ENCODE measurements around the gene MEF2A. TPM values are rescaled to one million over a fixed set of nuclear protein-coding genes. Genes with fewer than 3 reads are reported as not detected.

The MEF2A gene
- total RNA-seq, 1 experiment from 2014 or later = 30.7 TPM

- TF ChIP-seq AFF4 (CRISPR knock-in tag; IDR thresholded peaks at IDR 0.05; ENCODE audit: borderline replicate concordance) (no peak), ETV6 (CRISPR knock-in tag; IDR thresholded peaks at IDR 0.05) (no peak), RELA (CRISPR knock-in tag; IDR thresholded peaks at IDR 0.05; ENCODE audit: borderline replicate concordance) (no peak), ZNF317 (CRISPR knock-in tag; IDR thresholded peaks at IDR 0.05; ENCODE audit: borderline replicate concordance, low read depth) (no peak), GTF2I (CRISPR knock-in tag; conservative IDR thresholded peaks at IDR 0.05) (no peak), ZNF219 (CRISPR knock-in tag; IDR thresholded peaks at IDR 0.05; ENCODE audit: borderline replicate concordance) (no peak)
Measured at GRCh38 chr15:99762288-99762687, 196.5 kb downstream of the MEF2A start (continued).

GRCh38 chr15:99763827-99764226, 198.0 kb downstream of the MEF2A start:
- Mint-ChIP-seq H3K36me3 (no peaks in the 10 kb centered on the region), H3K27ac (no peak overlapping the region), H3K4me1 (no peaks in the 10 kb centered on the region), H3K4me3 (no peak overlapping the region), H3K9me3 (no peaks in the 10 kb centered on the region), H3K27me3 (ENCODE audit: low read depth) (no peaks in the 10 kb centered on the region)
- no peak for ATAC-seq
- ChIA-PET CTCF (no interaction called here), POLR2A (no interaction called here)
- no peak for DNase-seq (ENCODE audit: low spot score)
- no peak for TF ChIP-seq CDX4 (CRISPR knock-in tag; IDR thresholded peaks at IDR 0.05; ENCODE audit: borderline replicate concordance)
- TF ChIP-seq GABPB1 (CRISPR knock-in tag; IDR thresholded peaks at IDR 0.05) = no peak
- TF ChIP-seq ERG (CRISPR knock-in tag; IDR thresholded peaks at IDR 0.05) = no peak
- TF ChIP-seq ZSCAN18 (CRISPR knock-in tag; IDR thresholded peaks at IDR 0.05) = no peak
- TF ChIP-seq ZBTB43 (CRISPR knock-in tag; IDR thresholded peaks at IDR 0.05) = no peak
- TF ChIP-seq FOXJ3 (CRISPR knock-in tag; IDR thresholded peaks at IDR 0.05; ENCODE audit: borderline replicate concordance) = no peak
- no peak for TF ChIP-seq HMGA2 (CRISPR knock-in tag; IDR thresholded peaks at IDR 0.05)
- TF ChIP-seq ZNF317 (CRISPR knock-in tag; IDR thresholded peaks at IDR 0.05; ENCODE audit: borderline replicate concordance, low read depth) = no peak
- TF ChIP-seq NR1H2 (CRISPR knock-in tag; IDR thresholded peaks at IDR 0.05) = no peak
- TF ChIP-seq ARID4B (CRISPR knock-in tag; IDR thresholded peaks at IDR 0.05; ENCODE audit: borderline replicate concordance) = no peak
- no peak for TF ChIP-seq ATF3 (CRISPR knock-in tag; conservative IDR thresholded peaks at IDR 0.05)
